ENCODE results near the gene LMAN2L.
A peak's percentile ranks its signal among the peaks of the same experiment; 100 is the strongest.

Gene LMAN2L

GRCh38 chr2:96737831-96738230 lies 2.0 kb downstream of the LMAN2L start:
- Mint-ChIP-seq H3K4me3 (no peak overlapping the region), H3K27ac (no peak overlapping the region), H3K27me3 (no peaks in the 10 kb centered on the region), H3K9me3 (no peaks in the 10 kb centered on the region), H3K4me1 (peaks cover 28% of the 10 kb centered on the region)
- no peak for DNase-seq
- no peak for ATAC-seq

- Mint-ChIP-seq H3K4me1 (peaks cover 28% of the 10 kb centered on the region), H3K27ac (no peak overlapping the region), H3K4me3 (no peak overlapping the region), H3K27me3 (no peaks in the 10 kb centered on the region), H3K9me3 (no peaks in the 10 kb centered on the region)
- DNase-seq (no peak), ATAC-seq (no peak)
These were observed 2.6 kb downstream of the LMAN2L start for GRCh38 chr2:96737251-96737650.

DNA sequence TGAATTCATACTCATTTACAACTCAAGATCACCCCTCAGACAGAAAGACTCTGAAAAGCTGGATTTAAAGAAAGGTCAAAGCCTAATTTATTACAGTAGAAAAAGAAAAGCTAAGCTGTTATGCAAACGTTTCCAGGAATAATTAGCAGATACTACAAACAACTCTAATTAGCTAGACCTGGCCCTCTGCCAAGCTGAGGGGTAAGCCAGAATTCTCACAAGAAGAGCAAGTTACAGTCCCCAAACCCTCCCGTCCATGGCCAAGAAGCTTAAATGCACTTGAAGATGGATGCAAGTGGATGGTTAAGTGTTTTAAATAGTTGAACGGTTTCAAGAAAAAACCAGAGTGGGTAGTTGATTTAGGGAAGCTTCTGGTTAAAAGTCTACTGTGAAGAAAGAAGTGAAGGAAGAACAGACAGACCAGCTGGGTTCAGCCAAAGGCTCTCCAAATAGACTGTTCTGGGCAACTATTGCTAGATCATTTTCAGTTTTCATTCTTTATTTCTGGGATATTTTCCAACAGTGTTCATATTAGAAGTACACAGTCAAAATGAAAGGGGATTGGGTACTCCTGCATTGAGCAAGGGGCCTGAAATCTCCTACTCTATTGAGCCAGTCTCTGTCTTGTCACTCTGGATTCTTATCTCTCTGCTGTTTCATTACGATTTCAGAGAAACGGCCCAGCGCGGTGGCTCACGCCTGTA lies 4.8 kb downstream of the LMAN2L start:
- Mint-ChIP-seq H3K4me1 (peaks cover 23% of the 10 kb centered on the region), H3K4me3 (no peak overlapping the region), H3K27me3 (no peaks in the 10 kb centered on the region), H3K9me3 (no peaks in the 10 kb centered on the region), H3K27ac (no peak overlapping the region)
- ATAC-seq (no peak), DNase-seq (no peak)

DNA sequence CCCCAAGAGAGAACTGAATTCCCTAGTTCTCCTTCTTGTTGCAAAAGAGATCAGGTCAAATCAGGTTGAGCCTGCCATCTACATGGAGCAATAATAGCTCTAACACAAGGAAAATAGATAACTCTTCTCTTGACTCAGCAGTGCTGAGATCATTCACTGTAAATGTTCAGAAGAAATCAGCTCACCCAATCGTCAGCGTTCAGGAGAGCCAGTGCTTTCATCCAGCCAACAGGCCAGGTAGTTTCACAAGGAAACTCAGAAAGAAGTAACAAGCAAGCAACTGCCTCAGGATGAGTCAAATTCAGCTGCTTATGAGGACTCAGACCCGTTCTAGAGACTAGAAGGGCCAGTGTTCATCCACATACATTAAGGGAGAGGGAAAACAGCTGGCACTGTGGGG lies 5.9 kb downstream of the LMAN2L start:
- Mint-ChIP-seq H3K27me3 (no peaks in the 10 kb centered on the region), H3K4me1 (peaks cover 14% of the 10 kb centered on the region), H3K27ac (no peak overlapping the region), H3K4me3 (no peak overlapping the region), H3K9me3 (no peaks in the 10 kb centered on the region)
- ATAC-seq (no peak), DNase-seq (no peak)

DNA sequence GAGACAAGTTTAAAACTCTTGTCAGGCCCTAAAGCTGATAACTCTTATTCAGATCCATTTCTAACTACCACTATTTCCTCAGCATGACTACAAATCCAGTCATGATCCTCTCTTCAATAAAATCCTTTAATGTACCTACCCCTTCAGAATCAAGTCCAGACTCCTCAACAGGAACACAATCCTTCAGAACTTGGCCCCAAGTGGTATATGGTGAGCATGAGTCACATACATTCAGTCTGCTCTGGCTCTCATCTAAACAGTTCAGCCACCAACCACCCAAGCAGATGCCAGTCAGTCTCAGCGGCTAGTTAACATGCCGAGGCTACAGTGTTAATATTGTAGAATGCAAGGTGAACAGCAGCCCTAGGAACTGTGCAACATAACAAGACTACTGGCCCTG lies 9.7 kb downstream of the LMAN2L start:
- no peak overlapping the region for H3K4me3 Mint-ChIP-seq
- peaks cover 7% of the 10 kb centered on the region for H3K4me1 Mint-ChIP-seq
- peak overlapping the region in 1 of 2 donors; percentile 59 for H3K27ac Mint-ChIP-seq
- ATAC-seq (no peak), DNase-seq (no peak)
- H3K27me3 Mint-ChIP-seq: no peaks in the 10 kb centered on the region
- no peaks in the 10 kb centered on the region for H3K9me3 Mint-ChIP-seq

DNA sequence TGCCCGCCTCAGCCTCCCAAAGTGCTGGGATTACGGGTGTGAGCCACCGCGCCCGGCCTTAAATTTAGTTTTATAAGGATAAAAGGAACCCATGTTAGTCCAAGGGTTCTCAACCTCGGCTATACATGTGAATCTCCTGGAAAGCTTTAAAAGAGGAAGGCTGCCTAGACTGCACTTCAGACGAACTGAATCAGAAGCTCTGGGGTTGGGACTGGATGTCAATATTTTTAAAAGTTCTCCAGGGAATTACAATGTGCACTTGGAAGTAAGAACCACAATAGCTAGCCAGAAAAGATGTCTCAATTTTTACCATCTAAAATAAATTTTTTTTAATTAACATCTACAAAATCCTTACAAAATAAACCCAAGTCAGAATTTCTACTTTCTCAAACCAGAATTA lies 10.1 kb downstream of the LMAN2L start:
- Mint-ChIP-seq H3K4me3 (no peak overlapping the region), H3K9me3 (no peaks in the 10 kb centered on the region), H3K27ac (no peak overlapping the region), H3K4me1 (peaks cover 4% of the 10 kb centered on the region), H3K27me3 (no peaks in the 10 kb centered on the region)
- no peak for ATAC-seq
- DNase-seq: no peak

DNA sequence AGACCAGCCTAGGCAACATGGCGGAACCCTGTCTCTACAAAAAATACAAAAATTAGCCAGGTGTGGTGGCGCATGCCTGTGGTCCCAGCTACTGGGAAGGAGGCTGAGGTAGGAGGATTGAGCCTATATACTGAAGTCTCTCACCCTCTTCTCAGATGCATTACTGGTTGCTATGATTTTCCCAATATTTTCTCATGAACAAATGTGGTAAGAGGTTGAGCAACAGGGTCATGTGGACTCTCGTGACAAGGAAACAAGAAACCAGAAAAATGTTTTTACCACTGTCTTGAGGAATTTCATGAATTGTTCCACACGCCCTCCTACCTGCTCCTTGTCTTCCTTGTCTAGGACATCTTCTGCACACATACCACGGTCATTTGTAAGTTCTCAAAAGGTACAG lies 12.4 kb downstream of the LMAN2L start:
- Mint-ChIP-seq H3K27ac (no peak overlapping the region), H3K27me3 (no peaks in the 10 kb centered on the region), H3K4me3 (no peak overlapping the region), H3K9me3 (no peaks in the 10 kb centered on the region), H3K4me1 (no peaks in the 10 kb centered on the region)
- DNase-seq: no peak
- ATAC-seq: no peak

GRCh38 chr2:96726131-96726530 lies 13.7 kb downstream of the LMAN2L start:
- DNase-seq: no peak
- H3K27ac Mint-ChIP-seq: no peak overlapping the region
- H3K4me3 Mint-ChIP-seq: no peak overlapping the region
- ATAC-seq: no peak
- H3K4me1 Mint-ChIP-seq: no peaks in the 10 kb centered on the region
- no peaks in the 10 kb centered on the region for H3K9me3 Mint-ChIP-seq
- no peaks in the 10 kb centered on the region for H3K27me3 Mint-ChIP-seq

GRCh38 chr2:96716388-96716787 lies 23.5 kb downstream of the LMAN2L start:
- Mint-ChIP-seq H3K27me3 (no peaks in the 10 kb centered on the region), H3K9me3 (no peaks in the 10 kb centered on the region), H3K27ac (peak overlapping the region in 1 of 2 donors; percentile 30), H3K4me3 (no peak overlapping the region), H3K4me1 (no peaks in the 10 kb centered on the region)
- DNase-seq: no peak
- no peak for ATAC-seq

DNA sequence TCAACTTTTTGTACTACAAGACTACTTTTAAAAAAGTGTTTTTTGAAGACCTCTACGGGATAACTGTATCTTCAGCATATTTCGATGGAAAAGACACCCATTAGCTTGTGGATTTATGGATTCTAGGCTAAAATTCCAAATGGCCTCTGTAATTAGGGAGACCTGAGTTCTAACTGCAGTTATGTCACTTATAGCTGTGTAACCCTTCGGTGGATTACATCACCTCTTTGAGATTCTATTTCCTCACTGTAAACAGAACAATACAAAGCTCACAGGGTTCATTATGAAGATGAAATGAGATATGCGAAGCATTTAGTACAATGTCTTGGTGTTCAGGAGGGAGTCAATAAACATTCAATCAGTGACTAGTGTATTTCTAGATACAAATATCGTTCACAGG lies 24.2 kb downstream of the LMAN2L start:
- ATAC-seq: no peak
- Mint-ChIP-seq H3K27ac (no peak overlapping the region), H3K4me3 (no peak overlapping the region), H3K4me1 (no peaks in the 10 kb centered on the region), H3K27me3 (no peaks in the 10 kb centered on the region), H3K9me3 (no peaks in the 10 kb centered on the region)
- DNase-seq: no peak

GRCh38 chr2:96710985-96711384 lies 28.9 kb downstream of the LMAN2L start:
- ATAC-seq: no peak
- no peaks in the 10 kb centered on the region for H3K9me3 Mint-ChIP-seq
- no peak overlapping the region for H3K4me3 Mint-ChIP-seq
- H3K4me1 Mint-ChIP-seq: no peaks in the 10 kb centered on the region
- no peaks in the 10 kb centered on the region for H3K27me3 Mint-ChIP-seq
- H3K27ac Mint-ChIP-seq: no peak overlapping the region
- DNase-seq: no peak

DNA sequence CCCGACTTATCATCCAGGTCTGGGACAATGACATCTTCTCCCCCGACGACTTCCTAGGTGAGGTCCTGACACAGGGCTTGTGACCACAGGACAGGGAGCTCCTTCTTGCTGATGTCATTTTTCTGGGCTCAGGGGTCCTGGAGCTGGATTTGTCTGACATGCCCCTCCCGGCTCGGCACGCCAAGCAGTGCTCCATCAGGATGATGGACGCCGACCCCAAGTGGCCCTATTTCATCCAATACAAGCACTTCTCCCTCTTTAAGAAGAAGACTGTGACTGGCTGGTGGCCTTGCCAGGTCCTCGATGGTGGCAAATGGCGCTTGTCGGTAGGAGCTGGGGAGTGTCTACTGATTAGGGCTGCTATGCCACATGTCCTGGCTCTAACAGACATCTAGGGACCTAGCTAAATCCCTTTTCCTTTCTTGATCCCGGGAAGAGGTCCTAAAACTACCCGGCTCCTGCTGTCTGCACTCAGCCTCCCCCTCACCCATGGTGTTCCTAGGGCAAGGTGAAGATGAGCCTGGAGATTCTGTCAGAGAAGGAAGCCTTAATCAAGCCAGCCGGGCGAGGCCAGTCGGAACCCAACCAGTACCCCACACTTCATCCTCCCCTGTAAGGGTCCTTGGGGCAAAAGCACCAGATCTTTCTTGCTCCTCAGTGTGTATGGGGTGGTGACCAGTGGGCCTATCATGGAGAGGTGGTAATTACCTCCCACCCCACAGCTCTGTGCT lies 36.7 kb downstream of the LMAN2L start:
- ATAC-seq (no peak), DNase-seq (no peak)
- Mint-ChIP-seq H3K4me3 (no peak overlapping the region), H3K27me3 (no peaks in the 10 kb centered on the region), H3K9me3 (no peaks in the 10 kb centered on the region), H3K4me1 (no peaks in the 10 kb centered on the region), H3K27ac (no peak overlapping the region)

- Mint-ChIP-seq H3K27ac (no peak overlapping the region), H3K4me1 (no peaks in the 10 kb centered on the region), H3K27me3 (no peaks in the 10 kb centered on the region), H3K4me3 (no peak overlapping the region), H3K9me3 (no peaks in the 10 kb centered on the region)
- DNase-seq (no peak), ATAC-seq (no peak)
These were observed 37.6 kb downstream of the LMAN2L start for GRCh38 chr2:96702098-96702785.

DNA sequence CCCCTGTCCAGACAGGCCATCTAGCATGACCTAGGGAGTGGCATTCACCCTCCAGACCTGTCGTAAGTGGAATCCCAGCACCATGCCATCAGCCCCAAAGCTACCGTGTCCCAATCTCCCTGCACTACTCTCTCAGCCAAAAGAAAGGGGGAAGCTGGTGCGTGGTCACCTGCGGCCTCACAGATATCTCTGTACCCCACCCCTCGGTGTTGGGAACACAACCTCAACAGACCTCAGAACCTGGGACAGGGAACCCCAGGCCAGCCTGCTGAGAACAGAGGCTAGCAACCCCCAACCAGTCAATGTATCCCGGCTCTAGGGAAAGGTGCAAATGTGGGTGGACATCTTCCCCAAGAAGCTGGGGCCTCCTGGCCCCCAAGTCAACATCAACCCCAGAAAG lies 38.2 kb downstream of the LMAN2L start:
- no peaks in the 10 kb centered on the region for H3K4me1 Mint-ChIP-seq

DNA sequence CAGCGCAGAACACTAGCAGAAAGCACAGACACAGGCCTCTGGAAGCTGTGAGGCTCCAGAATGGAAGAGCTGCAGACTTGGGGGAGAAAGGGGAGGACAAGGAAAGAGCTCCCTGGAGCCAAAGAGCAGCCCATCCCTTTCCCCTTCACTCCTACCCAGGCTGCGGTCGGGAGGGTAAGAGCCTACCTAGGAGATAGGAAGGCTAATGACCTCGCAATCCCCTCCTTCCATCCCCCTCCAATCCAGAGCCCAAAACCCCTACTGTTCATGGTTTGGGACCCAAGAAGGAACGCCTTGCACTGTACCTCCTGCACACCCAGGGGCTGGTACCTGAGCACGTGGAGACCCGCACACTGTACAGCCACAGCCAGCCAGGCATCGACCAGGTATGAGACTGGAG lies 39.8 kb downstream of the LMAN2L start:
- H3K27ac Mint-ChIP-seq: peak overlapping the region in 1 of 2 donors; percentile 49
- no peaks in the 10 kb centered on the region for H3K4me1 Mint-ChIP-seq
- H3K4me3 Mint-ChIP-seq: no peak overlapping the region
- H3K9me3 Mint-ChIP-seq: no peaks in the 10 kb centered on the region
- DNase-seq: no peak
- no peaks in the 10 kb centered on the region for H3K27me3 Mint-ChIP-seq
- ATAC-seq: no peak

More for the DNA sequence above, 38.2 kb downstream of the LMAN2L start:
- ATAC-seq (no peak), DNase-seq (no peak)
- Mint-ChIP-seq H3K27ac (peak overlapping the region; percentile 54 to 61), H3K4me3 (no peak overlapping the region), H3K27me3 (no peaks in the 10 kb centered on the region), H3K9me3 (no peaks in the 10 kb centered on the region)

GRCh38 chr2:96699621-96700020 lies 40.2 kb downstream of the LMAN2L start:
- no peak for ATAC-seq
- Mint-ChIP-seq H3K4me1 (no peaks in the 10 kb centered on the region), H3K9me3 (no peaks in the 10 kb centered on the region), H3K27me3 (no peaks in the 10 kb centered on the region), H3K27ac (no peak overlapping the region), H3K4me3 (no peak overlapping the region)
- DNase-seq: no peak
